Thymus (tissue), 11 donors: ENCODE data around the gene TRERF1. TPM values are rescaled to one million over a fixed set of nuclear protein-coding genes. Genes with fewer than 3 reads are reported as not detected.

Experiments
- DNase-seq, 9 donors: peaks; one replicate each; pipeline ENCODE4 v3.0.0-alpha.2; 2013; ENCODE audit warnings: low spot score in 9 of 9, low read depth in 6 of 9, missing footprints in 1 of 9
- H3K27ac ChIP-seq, 2 donors: one replicate each; pipeline ENCODE4 v1.5.1; 2013; ENCODE audit warnings: control low read depth in 1 of 2, low read depth in 1 of 2, low read length in 1 of 2, mild to moderate bottlenecking in 1 of 2, moderate library complexity in 1 of 2
- H3K27me3 ChIP-seq, 2 donors: one replicate each; pipeline ENCODE4 v1.5.1; 2013; ENCODE audit warnings: low read length in 1 of 2; ENCODE audit not compliant: control insufficient read depth in 2 of 2, insufficient read depth in 1 of 2
- H3K36me3 ChIP-seq, 2 donors: one replicate each; pipeline ENCODE4 v1.5.1; 2013; ENCODE audit warnings: low read length in 1 of 2, mild to moderate bottlenecking in 1 of 2, moderate library complexity in 1 of 2; ENCODE audit not compliant: control insufficient read depth in 2 of 2, insufficient read depth in 2 of 2
- H3K4me1 ChIP-seq, 2 donors: one replicate each; pipeline ENCODE4 v1.5.1; 2013; ENCODE audit warnings: low read length in 2 of 2; ENCODE audit not compliant: control insufficient read depth in 2 of 2, insufficient read depth in 2 of 2
- H3K4me3 ChIP-seq, 2 donors: one replicate each; pipeline ENCODE4 v1.5.1; 2013; ENCODE audit warnings: low read length in 2 of 2, control low read depth in 1 of 2, mild to moderate bottlenecking in 1 of 2
- H3K9me3 ChIP-seq, 2 donors: one replicate each; pipeline ENCODE4 v1.5.1; 2013; ENCODE audit warnings: low read length in 1 of 2, mild to moderate bottlenecking in 1 of 2; ENCODE audit not compliant: control insufficient read depth in 2 of 2, insufficient read depth in 1 of 2
- WGBS: extraction: QIAGEN DNeasy Blood & Tissue Kit; methylation state at CpG from one replicate; pipeline ENCODE4 v1.1.7; 2013; 5-methylcytosine and 5-hydroxymethylcytosine counted together
- polyA plus RNA-seq: library from polyadenylated mRNA; stranded (reverse); fragments of 200-250 nt; gene quantifications from one replicate; pipeline ENCODE4 v1.2.3, GENCODE V29; 2013
- total RNA-seq: library from RNA; stranded (reverse); fragments of 120-200 nt; gene quantifications from one replicate; pipeline ENCODE4 v1.2.4, GENCODE V29; 2013
- donor health status: healthy.

The TRERF1 gene
- total and polyA plus RNA-seq, 2 donors: 5.4 to 8.9 TPM

- 98% methylated on average over 6 of the region's 6 CpGs for WGBS
- DNase-seq: no peak
- no peak overlapping the region for H3K4me3 ChIP-seq
- H3K4me1 ChIP-seq: peaks cover 10 to 21% of the 10 kb centered on the region in 2 donors
- no peaks in the 10 kb centered on the region for H3K9me3 ChIP-seq
- no peak overlapping the region for H3K27ac ChIP-seq
- H3K27me3 ChIP-seq: no peaks in the 10 kb centered on the region
- no peaks in the 10 kb centered on the region for H3K36me3 ChIP-seq
These were observed 32.0 kb downstream of the TRERF1 start for GRCh38 chr6:42419490-42420280.

- Histone ChIP-seq H3K36me3 (no peaks in the 10 kb centered on the region), H3K9me3 (no peaks in the 10 kb centered on the region), H3K4me3 (no peak overlapping the region), H3K27ac (no peak overlapping the region), H3K4me1 (peaks cover 10 to 21% of the 10 kb centered on the region in 2 donors), H3K27me3 (no peaks in the 10 kb centered on the region)
- DNase-seq: no peak
- WGBS: 94% methylated on average over 4 of the region's 4 CpGs
These were observed 33.0 kb downstream of the TRERF1 start for GRCh38 chr6:42418724-42419123.

GRCh38 chr6:42417641-42418112, 34.0 kb downstream of the TRERF1 start:
- no peaks in the 10 kb centered on the region for H3K9me3 ChIP-seq
- peaks cover 5 to 12% of the 10 kb centered on the region in 2 donors for H3K4me1 ChIP-seq
- no peaks in the 10 kb centered on the region for H3K27me3 ChIP-seq
- no peaks in the 10 kb centered on the region for H3K36me3 ChIP-seq
- H3K27ac ChIP-seq: no peak overlapping the region
- DNase-seq: peak in 1 of 9 donors; percentile 28
- H3K4me3 ChIP-seq: no peak overlapping the region
- 34% methylated on average over 5 of the region's 5 CpGs for WGBS

- H3K27ac ChIP-seq: peak overlapping the region in 1 of 2 donors; percentile 31
- H3K4me3 ChIP-seq: no peak overlapping the region
- DNase-seq: no peak
- no peaks in the 10 kb centered on the region for H3K4me1 ChIP-seq
- H3K9me3 ChIP-seq: no peaks in the 10 kb centered on the region
- 92% methylated on average over 6 of the region's 6 CpGs for WGBS
- no peaks in the 10 kb centered on the region for H3K27me3 ChIP-seq
- peaks cover 0 to 3% of the 10 kb centered on the region in 2 donors for H3K36me3 ChIP-seq
These were observed 40.3 kb downstream of the TRERF1 start for GRCh38 chr6:42411406-42411805.

- WGBS: 93% methylated on average over 1 of the region's 1 CpG
- H3K36me3 ChIP-seq: peaks cover 0 to 3% of the 10 kb centered on the region in 2 donors
- no peaks in the 10 kb centered on the region for H3K9me3 ChIP-seq
- DNase-seq: no peak
- H3K27ac ChIP-seq: no peak overlapping the region
- H3K4me3 ChIP-seq: no peak overlapping the region
- H3K27me3 ChIP-seq: no peaks in the 10 kb centered on the region
- H3K4me1 ChIP-seq: no peaks in the 10 kb centered on the region
These were observed 40.9 kb downstream of the TRERF1 start for GRCh38 chr6:42410861-42411260.

- no peak overlapping the region for H3K27ac ChIP-seq
- no peaks in the 10 kb centered on the region for H3K27me3 ChIP-seq
- H3K4me1 ChIP-seq: peaks cover 0 to 3% of the 10 kb centered on the region in 2 donors
- H3K4me3 ChIP-seq: no peak overlapping the region
- no peak for DNase-seq
- no peaks in the 10 kb centered on the region for H3K9me3 ChIP-seq
- WGBS: 26% methylated on average over 2 of the region's 2 CpGs
- H3K36me3 ChIP-seq: peaks cover 3 to 4% of the 10 kb centered on the region in 2 donors
These were observed 42.1 kb downstream of the TRERF1 start for GRCh38 chr6:42409581-42409980.

GRCh38 chr6:42407379-42407778, 44.3 kb downstream of the TRERF1 start:
- DNase-seq: no peak
- peaks cover 0 to 15% of the 10 kb centered on the region in 2 donors for H3K4me1 ChIP-seq
- no peak overlapping the region for H3K27ac ChIP-seq
- WGBS: 92% methylated on average over 8 of the region's 8 CpGs
- no peaks in the 10 kb centered on the region for H3K27me3 ChIP-seq
- no peaks in the 10 kb centered on the region for H3K9me3 ChIP-seq
- H3K4me3 ChIP-seq: no peak overlapping the region
- peaks cover 3 to 4% of the 10 kb centered on the region in 2 donors for H3K36me3 ChIP-seq

- no peaks in the 10 kb centered on the region for H3K9me3 ChIP-seq
- peaks cover 2 to 4% of the 10 kb centered on the region in 2 donors for H3K36me3 ChIP-seq
- DNase-seq: no peak
- peaks cover 0 to 15% of the 10 kb centered on the region in 2 donors for H3K4me1 ChIP-seq
- 98% methylated on average over 6 of the region's 6 CpGs for WGBS
- no peak overlapping the region for H3K27ac ChIP-seq
- H3K4me3 ChIP-seq: no peak overlapping the region
- no peaks in the 10 kb centered on the region for H3K27me3 ChIP-seq
These were observed 45.1 kb downstream of the TRERF1 start for GRCh38 chr6:42406306-42407280.

- peaks cover 0 to 4% of the 10 kb centered on the region in 2 donors for H3K36me3 ChIP-seq
- 93% methylated on average over 2 of the region's 2 CpGs for whole genome bisulfite sequencing
- no peak overlapping the region for H3K27ac ChIP-seq
- H3K9me3 ChIP-seq: no peaks in the 10 kb centered on the region
- H3K27me3 ChIP-seq: no peaks in the 10 kb centered on the region
- no peak overlapping the region for H3K4me3 ChIP-seq
- DNase-seq: no peak
- H3K4me1 ChIP-seq: peaks cover 0 to 15% of the 10 kb centered on the region in 2 donors
These were observed 46.7 kb downstream of the TRERF1 start for GRCh38 chr6:42405021-42405420.
